GM21737 (cell line): ENCODE measurements around the gene MCRIP2.
"Not testable (repeated sequence)": the region's sequence is repeated elsewhere in the genome, so short reads cannot be mapped to it uniquely, and the experiment has no call there.

ENCODE experiments used
- ATAC-seq: cut with Tn5 transposase; IDR thresholded peaks from one replicate; pipeline ENCODE4 v1.9.1; 2021; ENCODE audit warnings: mild to moderate bottlenecking, moderate library complexity; ENCODE audit not compliant: unreplicated experiment

Gene MCRIP2, protein sequence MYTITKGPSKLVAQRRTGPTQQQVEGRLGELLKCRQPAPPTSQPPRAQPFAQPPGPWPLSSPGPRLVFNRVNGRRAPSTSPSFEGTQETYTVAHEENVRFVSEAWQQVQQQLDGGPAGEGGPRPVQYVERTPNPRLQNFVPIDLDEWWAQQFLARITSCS

DNA sequence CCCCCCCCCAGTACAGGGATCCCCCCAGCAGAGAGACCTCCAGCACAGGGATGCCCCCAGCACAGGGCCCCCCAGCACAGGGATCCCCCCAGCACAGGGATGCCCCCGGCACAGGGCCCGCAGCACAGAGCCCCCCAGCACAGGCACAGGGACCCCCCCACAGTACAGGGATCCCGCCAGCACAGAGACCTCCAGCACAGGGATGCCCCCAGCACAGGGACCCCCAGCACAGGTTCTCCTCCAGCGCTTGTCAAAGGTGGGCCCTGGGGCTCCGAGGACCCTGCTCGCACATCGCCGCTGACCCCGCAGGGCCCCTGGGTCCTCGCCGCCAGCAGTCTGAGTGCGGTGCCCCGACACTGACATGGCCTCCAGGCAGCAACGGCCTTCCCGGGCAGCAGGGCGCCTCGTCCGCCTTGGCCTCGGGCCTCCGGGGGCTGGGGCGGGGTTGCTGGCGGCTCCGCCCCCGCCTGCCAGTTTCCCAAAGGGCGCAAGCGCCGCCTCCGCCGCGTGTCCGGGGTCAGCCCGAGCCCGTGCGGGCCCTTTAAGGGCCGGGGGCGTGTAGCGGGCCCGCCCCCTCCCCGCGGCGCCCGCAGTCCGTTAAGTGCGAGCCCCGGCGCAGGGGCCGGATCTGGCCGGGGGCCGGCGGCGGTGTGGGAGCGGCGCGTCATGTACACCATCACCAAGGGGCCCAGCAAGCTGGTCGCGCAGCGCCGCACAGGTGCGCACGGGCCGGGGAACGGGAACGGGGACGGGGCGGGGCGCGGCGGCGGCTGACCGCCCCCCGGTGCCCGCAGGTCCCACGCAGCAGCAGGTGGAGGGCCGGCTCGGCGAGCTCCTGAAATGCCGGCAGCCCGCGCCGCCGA is at the start of gene MCRIP2:
TSS of gene MCRIP2 (plus strand) at position 503 of the 863 bp plus-strand sequence. CDS start at position 667, 164 bp downstream.
- ATAC-seq: peak; percentile 49

DNA sequence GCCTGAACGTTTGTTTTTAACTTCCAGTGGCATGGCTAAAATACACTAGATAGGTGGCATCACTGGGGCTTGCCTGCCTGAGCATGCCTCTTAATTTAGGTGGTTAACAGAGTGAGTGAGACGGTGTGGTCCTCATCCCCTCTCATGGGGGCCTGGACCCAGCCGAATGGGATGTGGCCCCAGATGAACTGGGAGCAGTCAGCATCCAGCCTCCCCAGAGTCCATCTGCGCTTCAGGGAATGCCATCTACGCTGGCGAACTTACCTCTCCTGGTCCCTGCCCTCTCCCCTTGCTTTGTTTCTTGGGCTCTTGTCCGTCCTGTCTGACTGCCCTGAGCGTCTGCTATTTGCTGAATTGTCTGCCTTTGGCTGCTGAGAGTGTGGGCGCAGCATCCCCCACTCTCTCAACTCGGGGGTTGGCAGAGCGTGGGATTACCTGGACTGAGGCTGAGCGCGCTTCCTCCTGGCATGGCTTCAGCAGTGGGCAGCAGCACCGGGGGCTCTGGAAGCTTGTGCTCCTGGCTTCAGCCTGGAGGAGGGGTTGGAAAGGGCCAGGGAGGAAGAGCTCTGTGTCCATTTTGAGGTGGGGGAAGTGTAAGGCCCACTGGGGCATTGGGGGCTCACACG is 49.6 kb upstream of the MCRIP2 start:
- no peak for ATAC-seq

DNA sequence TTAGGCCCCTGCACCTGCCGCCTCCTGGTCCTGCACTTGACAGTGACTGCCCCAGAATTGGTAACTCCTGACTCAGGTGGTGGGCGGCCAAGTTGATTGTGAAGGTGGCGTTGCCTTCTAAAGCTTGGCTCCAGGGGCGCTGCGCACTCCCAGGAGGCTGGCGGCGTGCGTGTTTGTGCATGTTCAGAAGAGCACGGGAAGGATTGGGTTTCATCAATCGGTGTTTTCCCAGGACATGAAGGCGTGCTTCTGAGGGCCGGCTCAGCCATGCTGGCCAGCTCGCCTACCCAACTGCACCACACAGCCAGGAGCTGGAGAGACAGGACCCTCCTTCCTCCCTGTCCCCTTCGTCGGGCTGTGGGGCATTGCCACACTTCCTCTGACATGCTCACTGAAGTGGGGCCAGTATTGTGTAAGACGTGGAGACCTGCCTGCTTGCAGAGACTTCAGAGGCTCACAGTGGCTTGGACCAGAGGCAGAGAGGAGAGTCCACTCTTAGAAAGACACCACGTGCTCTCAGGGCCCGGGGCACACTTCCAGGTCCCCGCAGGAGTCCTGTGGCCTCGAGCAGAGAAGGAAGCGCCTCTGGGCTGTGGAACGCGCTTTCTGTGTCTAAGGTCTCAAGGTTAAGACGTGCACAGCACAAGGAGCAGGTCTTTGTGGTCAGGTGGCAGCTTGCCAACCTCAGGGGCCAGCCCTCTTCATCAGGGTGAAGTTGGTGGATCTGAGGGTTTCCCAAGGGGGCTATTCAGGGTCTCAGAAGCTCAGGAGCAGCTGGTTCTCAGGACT is 48.9 kb upstream of the MCRIP2 start:
- no peak for ATAC-seq

DNA sequence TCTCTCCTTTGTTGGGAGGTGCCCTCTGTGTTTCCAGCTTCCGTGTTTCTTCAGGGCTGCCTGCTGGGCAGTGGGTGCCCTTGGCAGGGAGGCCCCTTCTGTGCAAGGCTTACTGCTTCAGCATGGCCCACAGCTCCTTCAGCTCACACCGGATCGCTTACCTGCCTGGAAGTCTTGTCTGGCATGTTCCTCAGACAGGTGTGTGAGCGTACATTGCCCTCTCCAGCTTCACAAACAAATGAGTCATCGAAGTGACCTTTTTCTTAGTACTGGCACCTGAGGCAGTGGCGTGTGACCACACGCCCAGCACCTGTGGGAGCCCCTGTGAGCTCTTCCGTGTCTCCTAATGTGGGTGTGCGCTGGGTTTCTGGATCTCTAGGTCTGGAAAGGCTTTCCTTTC is 48.2 kb upstream of the MCRIP2 start:
- ATAC-seq: no peak

DNA sequence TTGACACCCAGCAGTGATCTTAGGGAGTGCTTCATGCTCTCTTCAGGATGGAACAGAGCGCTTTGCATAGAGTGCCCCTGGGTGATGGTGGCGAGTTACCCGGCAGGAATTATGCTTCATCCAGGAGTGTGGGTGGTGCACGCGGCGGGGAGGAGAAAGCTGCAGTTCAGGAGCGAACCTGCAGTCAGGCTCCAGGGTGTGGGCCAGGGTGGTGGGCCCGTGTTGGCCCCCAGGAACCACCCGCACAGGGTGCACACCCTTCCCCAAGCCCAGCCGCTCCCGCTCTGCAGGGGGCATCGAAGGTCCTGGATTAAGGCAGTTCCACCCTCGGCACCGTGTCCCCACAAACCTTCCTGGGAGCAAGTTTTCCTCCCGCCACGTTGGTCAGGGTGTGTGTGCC is 47.8 kb upstream of the MCRIP2 start:
- no peak for ATAC-seq

DNA sequence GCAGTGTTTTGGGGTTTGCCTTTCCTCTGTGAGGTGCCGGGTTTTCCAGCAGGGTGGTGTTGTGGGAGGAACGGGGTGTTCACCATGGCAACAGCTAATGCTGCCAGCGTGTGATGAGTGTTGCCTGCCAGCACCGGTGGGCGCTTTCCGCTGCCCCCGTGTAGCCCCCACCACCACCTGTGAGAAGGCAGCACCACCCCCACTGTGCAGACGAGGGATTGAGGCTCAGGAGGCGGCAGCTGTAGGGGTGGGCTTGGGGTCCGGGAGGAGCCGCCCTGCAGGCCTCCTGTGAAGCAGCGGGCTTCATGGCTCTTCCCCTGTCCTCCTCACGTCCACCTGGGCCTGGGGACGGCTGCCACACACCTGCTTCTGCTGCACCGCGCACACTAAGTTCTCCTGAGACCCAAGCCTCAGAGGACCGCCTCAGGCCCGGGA is 46.5 kb upstream of the MCRIP2 start:
- no peak for ATAC-seq

DNA sequence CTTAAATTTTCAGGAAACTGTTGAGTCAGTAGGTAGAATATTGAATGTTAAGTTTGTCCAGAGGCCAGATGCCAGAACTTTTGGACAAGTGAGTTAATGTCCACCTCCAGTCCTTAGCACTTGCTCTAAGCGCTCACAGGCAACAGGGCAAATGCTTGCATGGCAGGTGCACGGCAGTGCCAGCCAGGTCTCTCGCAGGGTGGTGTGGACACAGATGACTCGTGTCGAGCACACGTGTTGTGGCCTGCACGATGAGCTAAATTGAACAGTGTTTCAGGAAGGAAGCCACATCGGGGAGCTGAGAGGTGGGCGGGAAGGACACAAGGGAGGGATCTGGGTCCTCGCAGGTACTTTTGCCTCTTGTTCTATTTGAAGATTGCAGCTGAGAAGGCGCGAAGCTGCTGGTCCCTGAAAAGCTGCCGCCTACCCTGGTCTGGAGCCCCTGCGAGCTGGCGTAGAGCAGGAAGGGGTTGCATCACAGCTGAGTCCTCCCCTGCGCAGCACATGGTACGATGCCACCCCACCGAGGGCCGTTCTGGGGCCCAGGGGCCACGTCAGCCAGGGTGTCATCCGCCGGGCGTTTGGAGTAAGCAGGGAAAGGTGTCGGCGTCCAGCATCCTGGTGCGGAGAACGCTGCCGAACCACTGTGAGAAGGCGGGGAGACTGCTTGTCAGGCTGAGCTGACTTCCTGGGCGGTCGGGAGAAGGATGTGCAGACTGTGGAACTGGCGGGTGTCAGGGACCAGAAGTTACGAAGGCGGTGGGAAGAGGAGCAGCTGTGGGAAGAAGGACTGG is 45.5 kb upstream of the MCRIP2 start:
- ATAC-seq: no peak

DNA sequence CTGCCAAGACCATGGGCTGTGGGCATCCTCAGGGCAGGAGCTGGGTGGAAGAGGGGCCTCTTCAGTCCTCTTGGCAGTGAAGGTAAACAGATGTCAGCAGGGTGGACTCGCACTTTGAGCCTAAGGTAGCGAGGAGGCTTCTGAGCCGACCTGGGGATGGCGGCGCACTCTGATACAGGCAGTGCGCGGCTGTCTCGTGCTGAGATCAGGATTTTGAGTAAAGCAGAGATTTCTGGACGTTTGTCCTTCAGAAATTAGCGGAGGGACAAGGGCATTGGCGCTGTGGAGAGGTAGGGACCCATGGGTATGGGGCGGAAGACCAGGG is 44.9 kb upstream of the MCRIP2 start:
- ATAC-seq: no peak

DNA sequence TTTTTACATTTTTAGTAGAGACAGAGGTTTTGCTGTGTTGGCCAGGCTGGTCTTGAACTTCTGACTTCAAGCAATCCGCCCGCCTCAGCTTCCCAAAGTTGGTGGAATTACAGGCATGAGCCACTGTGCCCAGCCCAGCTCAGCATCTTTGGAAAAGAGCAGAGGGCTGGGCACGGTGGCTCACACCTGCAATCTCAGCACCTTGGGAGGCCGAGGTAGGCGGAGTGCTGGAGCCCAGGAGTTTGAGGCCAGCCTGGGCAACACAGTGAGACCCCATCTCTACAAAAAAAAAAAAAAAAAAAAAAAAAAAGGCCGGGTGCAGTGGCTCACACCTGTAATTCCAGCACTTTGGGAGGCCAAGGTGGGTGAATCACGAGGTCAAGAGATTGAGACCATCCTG is 44.0 kb upstream of the MCRIP2 start:
- not testable (repeated sequence) for ATAC-seq

DNA sequence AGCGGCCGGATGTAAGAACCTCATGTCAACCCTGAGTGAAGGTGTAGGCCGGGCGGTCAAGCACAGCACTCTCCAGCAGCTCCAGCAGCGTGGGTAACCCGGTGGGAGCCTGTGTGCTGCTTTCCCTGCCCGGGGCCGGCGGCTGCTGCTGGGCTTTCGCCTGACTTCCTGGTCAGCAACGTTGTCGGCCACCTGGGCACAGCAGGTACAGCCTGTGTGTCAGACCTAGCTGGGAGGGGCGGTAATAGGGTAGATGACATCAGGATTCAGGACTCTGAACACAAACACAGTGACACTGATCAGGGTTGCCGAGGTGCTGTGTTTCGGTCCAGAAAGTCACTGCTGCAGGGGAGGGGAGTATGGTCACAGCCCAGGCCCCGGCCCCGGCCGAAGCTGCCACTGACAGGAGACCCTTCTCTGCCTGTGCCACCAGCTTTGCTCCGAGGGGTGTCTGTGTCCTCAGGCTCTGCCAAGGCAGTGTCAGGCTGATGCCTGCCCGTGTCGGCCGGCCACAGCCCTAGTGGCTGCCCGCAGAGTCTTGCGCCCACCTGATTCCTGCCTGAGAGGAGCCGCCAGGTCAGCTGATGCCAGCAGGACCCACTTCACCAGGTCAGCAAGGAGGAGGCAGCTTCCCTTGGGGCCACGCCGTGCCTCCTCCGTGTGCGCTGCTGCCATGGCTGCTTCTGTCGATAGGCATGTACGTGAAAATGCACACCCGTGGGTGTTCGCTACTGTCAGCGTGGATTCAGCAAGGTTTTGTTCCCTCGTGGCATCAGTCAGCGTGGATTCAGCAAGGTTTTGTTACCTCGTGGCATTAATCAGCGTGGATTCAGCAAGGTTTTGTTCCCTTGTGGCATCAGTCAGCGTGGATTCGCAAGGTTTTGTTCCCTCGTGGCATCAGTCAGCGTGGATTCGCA is 42.5 kb upstream of the MCRIP2 start:
- no peak for ATAC-seq

DNA sequence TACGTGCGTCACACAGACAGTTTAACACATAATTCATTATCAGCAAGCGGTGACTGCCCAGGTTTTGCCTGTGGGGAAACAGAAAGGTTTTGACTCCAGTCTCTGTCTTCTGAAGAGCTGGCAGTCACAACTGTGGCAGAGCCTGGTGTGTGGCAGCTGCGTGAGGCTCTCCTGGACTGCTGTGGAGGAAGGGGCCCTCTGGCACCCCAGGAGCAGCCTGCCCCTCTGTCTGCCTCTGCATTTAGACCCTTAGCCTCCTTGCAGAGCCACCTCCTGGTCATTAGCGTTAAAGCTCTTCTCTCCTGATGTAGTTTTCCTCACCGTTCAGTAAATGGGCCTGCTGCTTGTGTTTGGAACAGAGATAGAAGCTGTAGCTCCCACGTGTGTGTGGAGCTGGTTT is 40.8 kb upstream of the MCRIP2 start:
- no peak for ATAC-seq

DNA sequence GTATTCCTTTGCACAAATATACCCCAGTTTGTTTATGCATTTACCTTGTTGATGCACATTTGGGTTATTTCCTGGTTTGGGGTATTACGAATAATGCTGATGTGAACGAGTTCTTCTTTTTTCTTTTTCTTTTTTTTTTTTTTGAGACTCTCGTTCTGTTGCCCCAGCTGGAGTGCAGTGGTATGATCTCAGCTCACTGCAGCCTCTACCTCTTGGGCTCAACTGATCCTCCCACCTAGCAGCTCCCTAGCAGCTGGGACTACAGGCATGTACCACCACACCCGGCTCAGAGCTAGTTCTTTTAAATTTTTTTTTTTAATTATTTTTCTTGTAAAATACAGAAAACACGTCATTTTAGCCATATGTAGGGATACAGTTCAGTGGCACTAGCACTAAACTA is 37.7 kb upstream of the MCRIP2 start:
- no peak for ATAC-seq

DNA sequence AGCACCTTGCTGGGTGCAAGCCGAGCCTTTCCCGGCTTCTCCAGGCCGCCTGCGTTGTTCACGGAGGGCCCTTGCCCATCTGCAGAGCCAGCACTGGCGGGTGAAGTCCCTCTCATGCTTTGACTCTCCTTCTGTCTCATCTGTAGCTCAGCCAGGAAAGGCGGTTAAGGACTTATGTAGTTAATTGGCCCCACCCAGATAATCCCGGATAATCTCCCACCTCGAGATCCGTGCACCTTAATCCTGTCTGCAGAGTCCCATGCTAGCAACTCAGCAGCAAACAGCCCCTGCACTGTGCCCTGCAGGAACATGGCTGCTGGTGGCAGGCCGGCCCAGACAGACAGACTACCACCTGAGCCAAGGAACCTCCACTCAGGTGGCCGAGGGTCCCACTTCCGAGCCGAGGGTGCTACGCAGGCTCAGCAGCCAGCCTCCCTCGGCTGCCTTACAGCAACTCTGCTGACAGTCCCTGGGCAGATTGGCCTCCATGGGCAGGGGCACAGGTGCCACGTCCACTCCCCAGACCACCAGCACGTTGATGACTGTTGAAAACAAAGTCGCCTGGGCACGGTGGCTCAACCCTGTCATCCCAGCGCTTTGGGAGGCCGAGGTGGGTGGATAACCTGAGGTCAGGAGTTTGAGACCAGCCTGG is 34.8 kb upstream of the MCRIP2 start:
- ATAC-seq: no peak

DNA sequence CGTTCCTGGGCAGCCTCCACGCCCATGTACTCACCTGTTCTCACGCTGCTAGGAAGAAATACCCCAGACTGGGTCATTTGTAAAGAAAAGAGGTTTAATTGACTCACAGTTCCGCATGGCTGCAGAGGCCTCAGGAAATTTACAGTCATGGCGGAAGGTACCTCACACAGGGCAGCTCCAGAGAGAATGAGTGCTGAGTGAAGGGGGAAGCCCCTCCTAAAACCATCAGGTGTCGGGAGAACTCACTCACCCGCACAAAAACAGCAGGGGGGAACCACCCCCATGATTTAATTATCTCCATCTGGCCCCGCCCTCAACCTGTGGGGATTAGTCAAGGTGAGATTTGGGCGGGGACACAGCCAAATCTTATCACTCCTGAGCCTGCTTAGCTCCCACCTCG is 33.6 kb upstream of the MCRIP2 start:
- ATAC-seq: no peak

DNA sequence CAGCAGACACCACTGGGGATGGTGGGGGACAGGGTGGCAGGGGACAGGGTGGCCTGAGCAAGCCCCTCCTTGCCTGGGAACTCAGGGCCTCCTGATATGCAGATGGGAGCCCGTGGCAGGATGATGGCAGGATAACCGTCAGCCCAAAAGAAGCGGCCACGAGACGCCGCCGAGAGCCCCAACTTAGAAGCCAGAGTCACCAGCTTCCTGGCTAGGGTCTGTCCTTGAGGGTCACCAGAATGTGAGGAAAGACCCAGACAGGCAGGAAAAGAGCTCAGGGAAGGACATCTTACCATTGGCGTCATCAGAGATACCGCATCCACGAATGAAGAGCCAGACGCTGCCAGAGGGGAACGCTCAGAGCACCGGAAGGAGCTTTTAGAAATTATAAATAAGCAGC is 32.3 kb upstream of the MCRIP2 start:
- no peak for ATAC-seq

DNA sequence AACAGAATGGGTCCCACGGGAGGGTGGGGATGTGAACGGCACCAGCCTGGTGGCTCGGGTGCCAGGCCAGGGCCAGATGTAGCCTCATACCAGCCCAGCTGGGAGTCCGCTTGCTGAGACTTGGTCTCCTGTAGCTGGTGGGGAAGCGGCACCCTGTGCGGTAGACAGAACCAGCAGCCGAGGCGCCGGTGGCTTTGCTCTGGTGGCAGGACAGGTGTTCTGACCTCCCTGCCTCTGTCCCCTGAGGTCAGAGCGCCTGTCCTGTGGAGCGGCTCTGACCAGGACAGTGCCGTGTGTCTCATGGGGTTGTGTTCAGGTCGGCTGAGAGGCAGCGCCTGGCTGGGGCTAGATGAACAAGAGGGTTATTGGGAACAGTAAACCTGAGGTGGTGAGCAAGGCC is 31.6 kb upstream of the MCRIP2 start:
- ATAC-seq: no peak

DNA sequence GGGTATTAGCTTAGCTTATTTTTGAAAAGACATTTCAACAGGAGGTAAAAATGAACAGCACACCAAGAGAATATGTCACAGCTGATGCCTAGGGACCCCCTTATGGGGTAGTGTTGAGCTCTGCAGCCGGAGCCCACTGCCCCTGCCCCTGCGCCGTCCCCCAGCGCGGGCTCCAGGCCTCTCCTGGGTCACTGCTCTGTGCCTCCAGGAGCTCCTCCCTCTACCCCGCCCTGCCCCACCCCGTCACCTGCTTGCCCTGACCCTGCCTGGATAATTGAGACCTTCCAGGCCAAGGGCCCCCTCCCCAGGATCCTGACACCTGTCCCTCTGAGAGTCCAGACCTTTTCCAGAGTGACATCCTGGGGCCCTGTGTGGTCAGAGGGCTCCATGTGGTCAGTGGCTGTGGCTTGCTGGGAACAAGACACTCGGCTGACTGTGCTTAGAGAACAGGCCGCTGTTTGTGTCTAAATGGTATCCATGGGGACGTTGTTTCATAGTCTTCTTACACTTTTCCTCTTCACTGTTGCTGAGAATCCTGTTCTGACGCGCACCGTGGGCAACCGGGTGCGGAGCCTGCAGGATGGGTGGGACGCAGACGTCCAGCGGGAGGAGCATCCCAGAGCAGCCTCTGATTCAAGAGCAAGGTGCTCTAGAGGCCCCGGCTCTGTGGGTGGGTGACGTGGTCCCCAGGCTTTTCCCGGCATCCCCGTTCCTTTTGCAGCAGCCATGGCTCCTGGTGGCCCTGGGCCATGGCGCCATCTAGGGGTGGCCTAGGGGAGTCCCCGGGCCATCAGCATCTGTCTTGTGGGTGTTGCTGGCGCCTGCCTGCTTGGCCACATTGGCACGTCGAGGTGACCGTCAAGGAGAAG is 30.9 kb upstream of the MCRIP2 start:
- ATAC-seq: no peak

DNA sequence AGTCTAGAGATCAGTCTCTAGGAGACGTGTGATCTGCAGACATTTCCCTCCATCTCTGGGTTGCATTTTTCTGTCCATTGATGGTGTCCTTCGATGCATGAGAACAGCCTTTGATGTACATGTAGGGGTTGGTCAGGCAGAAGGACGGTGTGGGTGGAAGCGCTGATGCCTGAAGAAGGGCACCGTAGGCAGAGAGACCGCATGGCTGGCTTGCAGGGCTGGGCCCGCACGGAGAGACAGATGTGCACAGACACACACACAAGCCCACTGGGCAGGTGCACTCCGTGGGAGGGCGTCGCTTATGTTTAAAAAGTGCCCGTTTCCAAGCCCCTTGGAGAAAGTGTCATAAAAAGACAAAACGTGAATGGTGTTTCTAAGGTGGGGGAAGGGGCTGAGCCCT is 26.5 kb upstream of the MCRIP2 start:
- ATAC-seq: no peak
